Breast epithelium (tissue), 3 donors: ENCODE measurements around the gene UNC80.

Experiments used
- CTCF ChIP-seq, 3 donors: fragments of 450-650 bp; IDR thresholded peaks; one replicate each; pipeline ENCODE4 v1.5.1; 2016 to 2017; ENCODE audit warnings: antibody characterized with exemption in 3 of 3, mild to moderate bottlenecking in 3 of 3, moderate library complexity in 3 of 3
- POLR2AphosphoS5 ChIP-seq, 3 donors: sonication (generic); formaldehyde crosslinking; IDR thresholded peaks; one replicate each; pipeline ENCODE4 v1.6.1; 2017; ENCODE audit warnings: antibody characterized with exemption in 3 of 3

GRCh38 chr2:210022824-210023223, 251.2 kb downstream of the UNC80 start:
- TF ChIP-seq CTCF (IDR thresholded peaks at IDR 0.05) (no peak), POLR2AphosphoS5 (IDR thresholded peaks at IDR 0.05) (no peak)
